HG03432 (cell line): Measurements from ENCODE around the gene DEPP1.

Experiments
- ATAC-seq: cut with Tn5 transposase; IDR thresholded peaks from one replicate; pipeline ENCODE4 v1.9.1; 2021; ENCODE audit warnings: mild to moderate bottlenecking, moderate library complexity; ENCODE audit not compliant: unreplicated experiment

Gene DEPP1

DNA sequence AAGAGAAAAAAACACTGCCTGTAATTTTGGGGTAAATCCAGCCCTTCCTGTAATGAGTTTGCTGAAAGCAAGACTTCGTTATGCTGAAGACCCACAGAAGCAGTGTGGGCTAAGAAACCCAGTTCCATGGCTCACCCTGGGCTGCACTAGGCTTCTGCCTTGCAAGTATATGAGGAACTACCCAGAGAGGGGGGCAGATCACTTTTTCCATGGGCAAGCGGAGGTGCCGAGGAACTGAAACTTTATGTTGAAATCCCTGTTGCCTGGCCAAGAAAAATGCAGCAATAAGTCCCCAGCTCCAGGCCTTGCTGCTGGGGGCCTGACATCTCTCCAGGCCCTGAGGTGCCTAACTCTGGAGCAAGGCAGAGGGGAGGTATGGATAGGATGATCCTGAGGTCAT lies 10.5 kb downstream of the DEPP1 start:
- no peak for ATAC-seq

DNA sequence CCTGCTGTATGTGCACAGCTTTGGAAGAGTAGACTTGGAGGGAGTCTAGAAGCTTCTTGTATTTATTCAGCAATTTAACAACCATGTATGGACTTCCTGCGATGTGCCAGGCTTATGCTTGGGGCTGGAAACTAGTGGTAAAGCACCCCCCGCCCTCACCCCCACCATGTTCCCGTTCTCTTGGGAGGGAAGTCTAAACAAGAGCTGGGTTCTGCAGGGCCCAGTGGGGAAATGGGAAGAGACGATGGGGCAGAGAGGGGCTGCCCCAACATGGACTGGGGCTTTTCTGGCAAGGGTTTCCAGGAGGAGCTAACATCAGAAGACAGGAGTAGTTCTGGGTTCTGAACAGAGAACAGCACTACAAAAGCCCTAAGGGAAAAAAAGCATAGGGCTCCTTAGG lies 11.0 kb downstream of the DEPP1 start:
- no peak for ATAC-seq

DNA sequence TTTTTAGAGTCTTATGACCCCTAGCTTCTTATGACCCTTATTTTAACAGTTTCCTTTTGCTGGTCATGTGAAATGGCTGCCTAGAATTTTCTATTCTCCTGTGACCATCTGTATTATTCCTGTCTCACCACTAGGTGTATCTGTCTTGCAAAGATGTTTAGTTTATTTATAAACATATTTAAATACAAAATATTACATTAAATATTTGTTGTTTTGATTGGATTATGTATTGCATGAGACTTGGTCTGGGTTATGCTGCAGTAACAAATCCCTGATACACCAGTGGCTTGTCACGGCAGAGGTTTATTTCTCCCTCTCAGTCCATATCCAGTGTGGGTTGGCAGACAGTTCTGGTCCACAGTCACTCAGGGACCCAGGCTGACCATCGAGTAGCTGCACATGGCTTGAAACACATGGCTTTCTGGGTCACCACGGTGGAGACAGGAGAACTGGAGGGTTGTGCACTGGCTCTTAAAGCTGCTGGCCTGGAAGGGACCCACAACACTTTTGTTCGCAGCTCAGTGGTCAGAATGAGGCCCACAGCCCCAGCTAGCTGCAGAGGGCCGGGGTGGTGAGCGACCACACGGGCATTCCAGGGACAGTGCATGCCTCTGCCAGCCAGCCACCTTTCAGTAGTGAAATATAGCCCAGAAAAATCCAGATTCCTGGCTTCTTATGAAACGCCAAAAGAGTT lies 11.6 kb downstream of the DEPP1 start:
- ATAC-seq: no peak

DNA sequence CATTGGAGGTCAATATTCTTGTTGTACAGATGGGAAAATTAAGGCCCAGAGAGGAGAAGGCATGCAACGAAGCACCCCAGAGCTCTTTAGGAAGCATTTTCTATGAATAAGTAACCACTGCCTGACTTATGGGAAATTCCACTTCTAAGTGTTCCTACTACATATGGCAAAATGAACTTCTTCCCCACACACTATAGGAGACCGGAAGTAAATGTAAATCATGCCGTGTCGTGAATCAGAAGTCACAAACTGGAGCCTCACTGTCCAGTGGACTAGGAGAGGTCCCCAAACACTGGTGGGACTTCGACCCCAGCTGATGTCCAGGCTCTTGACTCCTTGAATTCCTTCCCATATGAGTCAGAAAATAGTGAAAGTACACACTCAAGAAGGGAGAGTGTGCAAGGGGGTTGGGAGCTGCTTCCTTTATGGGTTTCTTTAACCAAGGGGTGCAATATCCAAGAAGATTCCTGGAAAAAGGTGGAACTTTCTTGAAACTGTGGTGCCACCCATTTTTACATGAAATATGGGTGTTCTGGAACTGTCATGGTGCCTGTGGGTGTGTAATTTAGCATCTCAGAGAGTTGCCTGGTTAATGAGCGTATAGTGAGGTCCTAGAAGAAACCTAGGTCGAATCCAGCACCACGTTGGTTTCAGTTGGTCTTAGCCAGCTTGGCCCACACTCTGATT lies 12.3 kb downstream of the DEPP1 start:
- ATAC-seq: peak; percentile 32

DNA sequence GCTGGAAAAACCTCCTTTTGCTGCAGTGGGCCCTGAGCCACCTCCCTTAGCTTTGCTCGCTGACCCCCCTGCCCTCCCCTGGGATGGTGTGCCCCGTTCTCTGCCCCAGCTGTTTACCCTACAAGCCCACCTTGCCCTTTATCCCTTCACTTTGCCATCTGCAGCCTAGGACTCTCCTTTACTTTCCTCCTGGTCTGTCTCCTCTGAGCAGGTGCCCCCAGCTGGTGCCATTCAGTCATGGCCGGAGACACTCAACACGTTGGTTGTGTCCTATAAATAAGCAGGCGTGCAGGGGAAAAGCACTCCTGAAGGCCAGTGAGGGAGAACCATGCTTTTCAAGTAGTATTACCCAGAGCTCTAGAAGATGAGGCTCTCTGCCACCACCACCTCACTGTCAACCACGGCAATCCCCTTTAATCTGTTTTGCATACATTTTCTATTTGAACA lies 12.9 kb downstream of the DEPP1 start:
- peak; percentile 48 for ATAC-seq

DNA sequence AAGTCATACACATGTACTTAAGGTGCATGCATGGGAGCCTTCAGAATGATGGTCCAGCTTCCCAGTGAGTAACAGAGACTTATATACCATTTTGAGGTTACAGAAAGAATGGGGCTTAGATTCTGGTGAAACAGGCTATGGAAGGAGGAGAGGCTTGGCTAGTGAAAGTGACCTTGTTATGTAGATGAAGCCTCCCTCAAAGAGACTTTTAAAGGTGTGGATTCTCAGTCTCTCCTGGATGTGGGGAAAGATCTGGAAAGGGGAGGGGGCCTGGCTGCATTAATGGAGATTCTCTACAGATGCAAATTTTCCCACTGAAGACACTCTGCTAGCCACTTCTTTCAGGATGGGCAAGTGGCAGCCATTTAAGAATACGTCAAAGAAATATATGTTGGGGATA lies 13.5 kb downstream of the DEPP1 start:
- no peak for ATAC-seq

DNA sequence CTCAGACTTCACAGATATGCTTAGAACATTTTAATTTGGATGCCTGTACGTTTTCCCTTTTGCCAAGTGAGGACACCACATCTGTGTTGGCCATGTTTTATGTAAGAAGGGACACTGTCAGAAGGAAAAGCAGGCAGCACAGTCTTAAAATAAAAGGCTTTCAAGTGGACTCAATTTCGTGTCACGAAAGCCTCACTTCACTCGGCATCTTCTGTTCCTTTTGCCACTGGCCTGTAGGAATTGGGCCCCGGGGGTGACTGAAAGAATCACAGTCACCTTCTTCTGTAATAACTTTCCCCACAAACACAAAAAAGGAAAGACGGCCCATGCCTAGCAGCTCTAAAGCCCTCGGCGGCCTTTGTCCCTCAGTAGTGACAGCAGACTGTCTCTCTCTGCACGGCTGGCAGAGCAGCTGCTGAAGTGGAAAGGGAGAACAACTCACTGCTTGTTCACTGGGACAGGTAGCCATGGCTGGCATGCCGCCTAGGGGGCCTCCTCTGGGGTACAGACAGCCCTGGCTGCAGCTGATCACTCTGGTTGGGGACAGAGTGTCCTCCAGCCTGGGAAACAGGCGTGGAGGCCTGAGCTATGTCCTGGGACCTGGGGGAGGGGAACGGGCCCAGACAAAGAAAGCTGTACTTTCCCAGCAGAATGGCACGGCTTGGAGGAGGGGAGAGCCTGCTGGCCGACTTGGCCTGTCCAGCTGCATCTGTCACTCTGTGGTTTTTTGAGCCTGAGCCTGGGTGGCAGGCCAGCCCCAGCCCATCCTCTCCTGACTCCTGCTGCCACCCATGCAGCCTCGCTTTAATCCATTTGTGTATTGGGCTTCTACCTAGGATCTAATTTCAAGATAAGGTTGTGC lies 14.6 kb downstream of the DEPP1 start:
- ATAC-seq: peak; percentile 16

DNA sequence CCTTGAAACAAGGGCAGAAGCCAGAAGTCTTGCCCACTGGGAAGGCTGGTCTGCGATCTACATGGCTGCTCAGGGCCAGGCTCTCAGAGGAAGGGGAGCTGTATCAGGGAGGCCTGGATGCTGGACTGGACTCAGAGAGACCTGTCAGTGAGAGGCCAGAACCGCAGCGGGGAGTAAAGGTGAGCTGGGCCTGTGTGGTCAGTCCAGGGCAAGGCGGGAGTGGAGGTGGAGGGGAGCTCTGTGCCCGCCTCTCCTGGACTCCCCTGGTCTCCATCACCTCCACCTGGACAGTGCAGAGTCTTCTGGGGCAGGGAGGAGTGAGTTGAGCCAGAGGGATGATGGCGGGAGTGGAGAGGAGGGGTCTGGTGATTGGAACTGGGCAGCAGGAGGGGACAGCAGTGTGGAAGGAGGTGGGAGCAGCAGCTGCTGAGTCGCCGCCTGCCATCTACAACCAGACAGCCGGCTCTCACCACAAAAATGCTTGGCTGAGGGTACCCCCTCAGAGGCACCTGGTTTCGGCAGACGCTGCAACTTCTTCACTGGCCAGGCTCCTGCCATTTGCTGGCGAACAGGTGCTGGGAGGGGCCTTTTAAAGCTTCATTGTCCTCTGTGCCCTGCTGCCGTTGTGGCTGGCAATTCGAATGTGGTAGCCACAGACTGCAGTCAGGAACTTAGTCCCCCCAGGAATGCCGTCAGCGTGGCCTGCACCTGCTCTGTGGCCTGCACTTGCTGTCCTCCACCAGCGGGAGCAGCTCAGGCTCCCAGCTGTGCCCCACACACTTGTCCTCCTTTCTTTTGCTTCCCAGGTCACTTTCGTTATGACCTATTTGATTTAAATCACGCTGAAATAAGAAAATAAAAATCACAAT lies 15.5 kb downstream of the DEPP1 start:
- no peak for ATAC-seq

DNA sequence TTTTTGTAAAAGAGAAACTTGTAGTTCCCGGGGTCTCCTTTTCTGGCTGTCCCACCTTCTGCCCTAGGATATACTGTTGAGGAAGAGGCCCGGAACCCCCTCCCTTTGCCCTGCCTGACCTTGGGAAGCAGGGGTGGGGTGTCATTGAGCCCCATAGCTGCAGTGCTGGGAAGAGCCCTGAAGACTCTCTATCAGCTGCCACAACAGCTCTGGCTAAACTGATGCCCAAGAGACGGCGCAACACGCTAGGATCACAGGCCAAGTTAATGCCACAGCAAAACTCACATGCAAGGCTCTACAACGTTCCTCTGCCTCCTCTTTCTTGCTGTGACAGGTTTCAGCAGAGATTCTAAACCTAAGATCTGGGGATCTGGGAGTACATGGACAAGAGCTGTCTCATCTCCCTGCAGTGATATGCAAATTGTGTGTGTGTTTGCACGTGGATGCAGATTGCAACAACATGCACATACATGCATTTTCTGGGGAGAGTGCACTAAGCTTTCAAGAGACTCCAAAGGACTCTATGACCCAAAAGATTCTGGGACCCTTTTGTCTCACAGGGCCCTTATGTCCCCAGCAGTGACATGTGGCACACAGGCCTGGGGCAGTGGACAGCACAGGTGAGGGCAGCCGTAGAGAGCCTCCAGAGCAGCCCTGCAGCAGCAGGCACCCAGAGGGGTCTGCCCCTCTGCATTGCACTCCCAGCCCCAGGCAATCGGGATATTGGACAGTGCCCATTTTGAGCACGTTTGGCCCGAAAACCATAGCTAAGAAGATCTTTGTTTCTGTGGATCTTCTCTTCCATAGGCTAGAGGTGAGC lies 16.5 kb downstream of the DEPP1 start:
- ATAC-seq: no peak

DNA sequence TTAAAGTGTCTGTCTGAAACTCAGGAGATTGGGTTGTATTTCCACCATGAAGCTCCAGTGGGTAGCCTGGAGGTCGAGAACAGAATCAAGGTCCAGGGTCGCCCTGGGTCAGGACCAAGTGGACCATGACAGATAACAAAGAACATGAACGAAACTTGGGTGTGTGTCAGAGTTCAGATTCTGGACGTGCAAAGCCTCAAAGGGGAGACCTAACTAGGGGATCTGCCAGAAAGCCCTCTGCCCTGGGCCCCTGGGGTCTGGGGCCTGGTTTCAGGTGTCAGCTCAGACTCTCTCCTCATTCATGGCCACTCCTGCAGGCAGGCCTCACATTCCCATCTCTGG lies 17.4 kb downstream of the DEPP1 start:
- ATAC-seq: no peak

DNA sequence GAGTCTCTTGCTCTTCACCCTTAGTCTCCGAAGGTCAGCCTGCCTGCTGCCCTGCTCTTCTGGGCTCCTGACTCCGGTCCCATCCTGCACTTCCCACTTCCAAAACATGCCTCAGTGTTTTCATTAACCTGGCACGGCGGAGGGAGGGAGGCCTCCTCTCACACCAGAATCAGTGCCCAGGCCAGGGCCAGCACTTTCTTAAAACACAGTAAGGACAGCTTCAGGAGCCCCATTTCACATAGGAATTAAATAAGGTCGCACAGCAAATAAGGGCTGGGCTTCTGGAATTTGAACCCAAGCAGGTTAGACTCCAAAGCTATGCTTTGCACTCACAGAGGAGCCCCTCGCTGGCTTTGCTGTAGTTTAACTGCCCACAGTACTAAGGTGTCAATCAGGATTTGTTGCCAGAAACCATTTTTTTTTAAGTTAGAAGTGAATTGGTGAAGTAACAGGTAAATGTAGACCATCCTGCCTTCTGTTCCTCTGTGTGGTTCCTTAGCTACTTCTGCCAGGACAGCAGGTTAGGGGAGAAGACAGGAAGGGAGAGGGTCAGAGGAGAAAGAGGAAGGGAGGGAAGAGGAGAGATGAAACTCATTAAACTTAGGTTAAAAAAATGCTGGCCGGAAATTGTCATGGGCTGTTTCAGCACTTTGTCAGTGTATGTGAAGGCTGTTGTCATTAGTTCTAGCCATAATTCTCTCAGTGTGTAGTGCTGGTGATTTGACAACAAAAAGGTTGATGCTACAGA lies 18.0 kb downstream of the DEPP1 start:
- no peak for ATAC-seq

DNA sequence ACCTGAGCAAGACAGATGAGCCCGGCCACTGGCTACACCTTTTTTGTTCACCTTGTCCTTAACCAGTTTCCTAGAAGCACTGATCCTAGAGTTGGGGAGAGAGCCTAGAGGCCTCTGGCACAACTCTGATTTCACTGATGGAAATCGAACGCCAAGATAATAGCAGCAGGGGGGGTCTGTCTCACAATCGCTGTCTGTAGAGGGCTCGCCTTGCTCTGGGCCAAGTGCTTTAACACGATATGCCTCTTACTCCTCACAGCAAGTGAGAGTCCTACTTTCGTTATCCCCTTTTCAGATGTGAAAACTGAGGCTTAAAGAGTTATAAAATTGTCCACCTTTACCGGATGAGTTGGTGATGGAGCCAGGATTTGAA lies 18.5 kb downstream of the DEPP1 start:
- ATAC-seq: no peak

DNA sequence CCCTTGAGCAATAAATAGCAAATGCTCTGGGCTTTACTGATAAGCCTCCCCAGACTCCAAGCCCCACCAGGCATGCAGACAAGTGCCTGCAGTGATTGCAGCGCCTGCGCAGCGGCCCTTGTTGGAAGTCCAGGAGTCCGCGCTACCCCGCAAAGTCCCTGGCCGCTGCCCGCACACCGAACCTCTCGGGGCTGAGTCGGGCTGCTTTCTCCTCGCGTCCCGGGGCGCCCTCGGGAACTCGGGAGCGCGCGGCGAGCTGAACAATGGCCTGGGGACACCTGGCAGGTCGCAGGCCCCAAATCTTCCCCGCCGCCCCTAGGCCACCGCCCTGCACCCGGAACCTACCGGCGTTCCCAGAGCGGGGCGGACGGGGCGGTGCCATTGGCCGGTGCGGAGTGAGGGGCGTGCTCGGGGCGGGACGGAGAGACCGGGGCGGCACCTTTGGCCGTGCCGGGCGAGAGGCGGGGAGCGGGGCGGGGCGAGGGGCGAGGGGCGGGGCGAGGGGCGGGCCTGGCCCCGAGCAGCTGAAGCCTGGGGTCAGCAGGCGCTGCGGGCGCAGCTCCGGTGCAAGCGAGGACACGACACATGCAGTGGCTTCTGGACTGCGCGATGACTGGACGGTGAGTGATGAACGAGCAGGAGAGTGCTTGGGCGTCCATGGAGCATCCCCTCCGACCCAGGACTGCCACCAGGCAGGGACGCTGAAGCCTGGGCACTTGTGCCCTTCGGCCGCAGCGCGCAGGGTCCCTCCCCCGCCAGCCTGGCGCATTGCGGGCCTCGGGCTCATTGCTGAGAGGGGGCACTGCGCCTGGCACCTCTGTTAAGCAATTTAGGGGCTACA lies 19.1 kb downstream of the DEPP1 start, which contains the start of gene RASSF4:
RASSF4 (plus strand) TSS at position 556 of the 841 bp plus-strand sequence. CDS start 10,401 bp downstream, outside the sequence.
- peak; percentile 96 for ATAC-seq

DNA sequence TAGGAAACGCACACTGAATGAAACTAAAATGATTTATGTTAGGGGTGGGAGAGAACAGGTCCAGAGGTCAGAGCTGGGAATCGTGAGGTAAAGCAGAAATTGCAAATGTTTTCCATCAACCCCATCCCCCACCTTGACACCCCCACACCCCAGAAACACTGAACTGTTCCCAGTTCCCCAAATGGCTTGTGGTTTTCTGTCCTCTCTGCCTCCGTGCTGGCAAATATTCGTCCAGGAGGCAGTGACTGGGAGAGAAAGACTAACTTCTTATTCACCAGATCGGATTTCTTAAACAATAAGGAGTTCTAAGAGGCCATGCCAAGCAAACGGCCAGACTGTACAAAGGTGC lies 19.7 kb downstream of the DEPP1 start:
- ATAC-seq: no peak

DNA sequence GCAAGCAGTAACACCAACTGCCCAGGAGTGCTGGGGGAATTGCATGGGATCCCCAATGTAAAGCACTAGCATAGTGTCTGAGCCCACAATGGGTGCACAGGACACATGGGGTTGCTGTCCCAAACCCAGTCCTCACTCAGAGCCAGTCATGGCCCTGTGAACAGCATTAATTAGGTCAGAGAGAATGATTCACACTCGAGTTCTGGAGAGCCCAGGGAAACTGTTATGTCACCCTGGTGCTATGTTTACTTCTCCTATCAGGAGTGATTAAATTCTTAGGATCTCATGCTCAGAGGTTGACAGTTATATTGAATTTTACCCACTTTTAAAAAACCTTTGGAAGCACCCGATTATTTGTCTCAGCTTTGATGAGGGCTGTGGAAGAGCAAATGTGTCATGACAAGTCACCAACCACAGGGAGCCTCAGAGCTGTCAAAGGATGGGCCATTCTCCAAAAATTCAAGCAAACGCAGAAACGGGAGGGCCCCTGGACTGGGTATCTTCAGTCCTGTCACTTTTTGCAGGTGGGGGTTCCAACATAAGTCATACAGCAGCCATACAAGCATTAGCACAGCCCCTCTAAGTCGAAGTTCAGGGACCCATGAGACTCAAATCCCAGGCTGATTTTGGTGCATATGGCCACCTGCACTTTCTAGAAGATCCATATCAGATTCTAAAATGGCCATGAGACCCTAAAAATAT lies 20.3 kb downstream of the DEPP1 start:
- no peak for ATAC-seq

DNA sequence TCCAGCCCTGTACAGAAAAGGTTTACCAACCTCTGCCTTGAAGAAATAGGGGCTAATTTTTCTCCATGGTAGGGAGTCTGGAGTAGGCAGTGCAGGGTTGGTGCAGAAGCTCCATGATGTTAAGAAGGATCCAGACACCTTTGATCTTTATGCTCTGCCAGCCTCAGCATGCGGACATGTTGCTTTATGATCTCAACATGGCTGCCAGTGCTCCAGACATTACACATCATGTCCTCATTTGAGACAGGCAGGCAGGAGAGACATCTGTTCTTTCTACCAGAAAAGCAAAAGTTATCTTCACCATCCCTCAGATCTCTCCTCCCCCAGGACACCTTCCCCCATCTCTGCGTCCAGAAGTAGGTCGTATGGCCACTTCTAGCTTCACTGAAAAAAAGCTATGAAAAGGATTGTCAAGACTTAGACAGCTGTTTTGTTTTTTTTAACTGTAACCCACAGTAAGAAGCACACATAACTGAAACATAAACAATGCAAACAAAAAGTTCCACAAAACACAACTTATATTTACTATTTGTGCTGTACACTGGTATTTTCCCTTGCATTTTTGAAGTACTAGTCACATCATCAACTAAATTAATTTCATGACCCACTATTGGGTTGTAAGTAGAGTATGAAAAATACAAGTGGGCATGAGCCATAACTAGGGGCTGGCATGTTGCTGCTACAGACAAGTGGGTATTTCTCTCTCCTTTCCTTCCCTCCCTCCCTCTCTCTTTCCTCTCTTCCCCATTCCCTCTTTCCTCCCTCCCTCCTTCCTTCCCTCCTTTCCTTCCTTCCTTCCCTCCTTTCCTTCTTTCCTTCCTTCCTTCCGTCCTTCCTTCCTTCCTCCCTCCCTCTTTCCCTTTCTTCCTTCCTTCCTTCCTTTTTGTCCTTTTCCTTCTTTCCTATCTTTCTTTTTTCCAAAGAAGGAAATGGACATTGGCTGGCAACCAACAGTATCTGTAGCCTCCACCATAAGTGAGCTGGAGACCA lies 21.6 kb downstream of the DEPP1 start:
- no peak for ATAC-seq

DNA sequence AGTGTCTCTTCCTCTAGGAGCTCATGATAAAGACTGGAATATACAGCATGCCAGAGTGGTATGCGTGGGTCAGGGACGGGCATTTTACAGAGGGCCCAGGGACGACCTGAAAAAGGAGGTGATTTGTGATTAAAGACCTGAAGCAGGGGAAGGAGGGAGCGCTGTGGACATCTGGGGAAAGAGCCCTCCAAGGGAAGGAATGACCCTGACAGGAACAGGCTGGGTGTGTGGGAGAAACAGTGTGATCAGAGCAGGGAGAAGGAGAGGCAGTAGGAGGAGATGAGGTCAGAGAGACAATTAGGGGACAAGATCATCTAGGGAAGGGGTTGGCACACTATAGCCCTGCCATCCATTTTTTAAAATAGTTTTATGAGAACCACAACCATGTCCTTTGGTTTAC lies 22.4 kb downstream of the DEPP1 start:
- no peak for ATAC-seq
